ENCODE results near the gene UBE2O.

The UBE2O gene

GRCh38 chr17:76345377-76345974, 107.5 kb downstream of the UBE2O start:
- no peak for DNase-seq (ENCODE audit: low spot score)

GRCh38 chr17:76343106-76343505, 109.8 kb downstream of the UBE2O start:
- no peak for DNase-seq (ENCODE audit: low spot score)

- no peak for DNase-seq (ENCODE audit: low spot score)
Measured at GRCh38 chr17:76341301-76341700, 111.7 kb downstream of the UBE2O start.

Data from hematopoietic multipotent progenitor cell treated with erythropoietin and hydrocortisone succinate and interleukin-3 and kit ligand, for 17 days (in vitro differentiated cells).